SW 1271 (cell line): ENCODE results near the gene SNX25.
"Not testable (repeated sequence)": the region's sequence is repeated elsewhere in the genome, so short reads cannot be mapped to it uniquely, and the experiment has no call there.

Source experiments
- DNase-seq, 2 experiments: peaks; one replicate each; lab custom pipeline; 2025; lab: John Stamatoyannopoulos, UW

The SNX25 gene

DNA sequence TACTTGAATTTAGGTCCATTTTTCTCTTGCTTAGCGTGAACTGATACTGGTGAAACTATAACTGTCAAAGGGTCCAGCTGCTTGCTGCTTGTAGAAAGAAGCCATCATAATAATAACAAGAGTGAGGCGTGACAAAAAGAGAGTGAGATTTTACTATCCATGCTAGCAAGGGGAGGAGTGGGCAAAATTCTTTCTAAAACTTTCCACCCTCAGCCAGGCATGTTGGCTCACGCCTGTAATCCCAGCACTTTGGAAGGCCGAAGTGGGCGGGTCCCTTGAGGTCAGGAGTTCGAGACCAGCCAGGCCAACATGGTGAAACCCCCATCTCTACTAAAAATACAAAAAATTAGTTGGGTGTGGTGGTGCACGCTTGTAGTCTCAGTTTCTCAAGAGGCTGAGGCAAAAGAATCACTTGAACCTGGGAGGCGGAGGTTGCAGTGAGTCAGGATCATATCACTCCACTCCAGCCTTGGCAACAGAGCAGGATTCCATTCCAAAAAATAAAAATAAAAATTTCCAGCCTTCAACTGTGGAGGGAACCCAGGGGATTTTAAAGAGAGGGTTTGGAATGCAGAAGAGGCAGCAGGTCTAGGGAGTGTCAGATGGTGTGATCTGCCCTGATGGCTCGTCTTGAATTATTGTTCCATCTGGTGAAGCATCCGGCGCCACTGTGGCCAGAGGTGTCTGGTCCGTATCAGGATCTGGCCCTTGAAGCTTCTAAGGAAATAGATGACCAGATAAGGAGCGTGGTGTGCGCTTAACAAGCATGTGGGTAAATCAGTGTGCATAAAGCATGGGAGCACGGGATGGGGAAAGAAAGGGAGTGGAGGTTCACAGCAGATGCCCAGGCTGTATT, 134.6 kb downstream of the SNX25 start:
- DNase-seq = no peak

DNA sequence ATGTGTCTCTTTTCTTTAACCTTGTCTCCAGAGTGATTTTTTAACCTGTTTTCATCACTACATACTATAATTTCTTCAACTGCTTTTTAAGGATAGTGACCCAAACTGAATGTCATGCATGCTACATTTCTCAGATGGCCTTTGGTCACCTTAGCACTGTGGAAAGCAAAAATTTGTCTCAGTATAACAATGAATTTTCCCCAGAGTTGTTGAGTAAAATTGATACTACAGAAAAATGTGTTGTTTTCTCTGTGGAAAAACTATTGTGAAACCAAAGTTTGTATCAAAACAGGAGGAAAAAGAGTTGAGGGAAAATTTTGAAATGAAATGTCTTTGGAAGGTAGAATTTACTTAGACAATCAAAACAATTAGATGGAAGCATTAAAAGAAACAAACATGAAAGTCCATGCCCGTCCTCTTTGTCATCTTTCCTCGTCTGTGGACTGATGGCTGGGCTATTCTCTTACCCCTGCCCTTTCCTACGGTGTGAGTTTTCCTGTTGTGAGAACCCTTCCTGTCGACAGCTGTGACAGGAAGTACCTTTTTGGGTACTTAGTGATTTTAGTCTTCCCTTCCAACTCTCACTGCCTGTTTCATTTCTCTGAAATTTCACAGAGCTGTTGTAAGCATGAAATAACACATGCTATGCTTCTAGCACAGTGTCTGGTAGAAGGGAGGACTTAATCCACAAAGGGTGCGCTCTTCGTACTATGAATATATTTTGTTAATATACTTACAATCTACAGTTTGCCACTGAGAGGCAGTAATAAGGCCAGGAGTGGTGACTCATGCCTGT, 135.5 kb downstream of the SNX25 start:
- no peak for DNase-seq

DNA sequence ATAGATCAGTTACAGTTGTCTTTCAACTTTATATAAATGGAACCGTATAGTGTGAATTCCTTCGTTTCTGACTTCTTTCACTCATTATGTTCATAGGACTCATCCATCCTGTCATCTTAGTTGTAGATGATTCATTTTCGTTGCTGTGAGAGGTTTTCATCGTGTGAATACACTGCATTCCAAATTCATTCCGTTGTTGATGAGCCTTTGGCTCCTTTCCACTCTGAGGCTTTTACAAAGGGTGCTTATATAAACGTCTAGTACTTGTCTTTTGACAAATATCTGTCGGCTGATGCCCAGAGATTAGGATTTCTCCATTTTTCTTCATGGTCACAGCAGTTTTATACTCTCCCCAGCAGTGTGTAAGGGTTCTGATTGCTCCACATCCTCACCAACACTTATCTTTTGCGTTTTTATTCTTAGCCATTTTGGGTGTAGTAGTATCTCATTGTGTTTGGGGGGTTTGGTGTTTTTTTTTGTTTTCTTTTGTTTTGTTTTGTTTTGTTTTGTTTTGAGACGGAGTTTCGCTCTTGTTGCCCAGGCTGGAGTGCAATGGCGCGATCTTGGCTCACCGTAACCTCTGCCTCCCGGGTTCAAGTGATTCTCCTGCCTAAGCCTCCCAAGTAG, 137.7 kb downstream of the SNX25 start:
- no peak for DNase-seq

DNA sequence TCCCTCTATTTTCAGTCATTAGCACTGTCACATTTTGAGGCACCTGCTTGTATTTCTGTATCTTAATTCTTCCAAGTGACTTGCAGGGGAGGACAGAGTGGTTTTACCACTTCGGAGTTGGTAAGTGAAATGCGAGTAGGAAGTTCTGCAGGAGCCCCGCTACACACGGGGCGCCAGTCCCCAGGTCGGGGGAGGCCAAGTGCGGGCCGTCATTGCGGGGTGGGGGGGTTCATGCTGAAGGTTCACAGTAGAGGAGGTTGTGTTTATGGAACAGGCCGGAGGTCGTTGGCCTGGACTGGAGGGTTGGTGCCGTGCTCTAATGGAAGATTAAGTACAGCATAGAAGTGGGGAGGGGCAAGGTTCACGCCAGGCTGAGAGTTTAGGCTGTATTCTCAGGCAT, 142.3 kb downstream of the SNX25 start:
- DNase-seq = no peak

DNA sequence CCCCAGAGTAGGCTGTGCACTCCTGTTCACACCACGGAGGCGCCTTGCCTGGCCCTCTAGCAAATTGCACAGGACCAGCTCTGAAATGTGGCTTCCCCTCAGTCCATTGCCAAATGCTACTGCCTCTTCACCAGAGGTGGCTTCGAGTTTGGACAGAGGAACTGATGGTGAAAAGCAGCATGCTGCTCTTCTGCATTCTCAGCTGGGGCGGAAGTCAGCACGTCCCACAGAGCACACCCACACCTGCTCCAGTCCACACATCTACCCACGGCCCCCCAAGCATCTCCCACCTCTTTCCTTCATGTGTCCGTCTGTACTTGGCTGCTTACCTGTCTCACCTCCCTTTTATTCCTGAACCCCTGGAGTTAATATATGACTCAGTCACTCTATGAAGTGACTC, 142.8 kb downstream of the SNX25 start:
- DNase-seq = no peak

DNA sequence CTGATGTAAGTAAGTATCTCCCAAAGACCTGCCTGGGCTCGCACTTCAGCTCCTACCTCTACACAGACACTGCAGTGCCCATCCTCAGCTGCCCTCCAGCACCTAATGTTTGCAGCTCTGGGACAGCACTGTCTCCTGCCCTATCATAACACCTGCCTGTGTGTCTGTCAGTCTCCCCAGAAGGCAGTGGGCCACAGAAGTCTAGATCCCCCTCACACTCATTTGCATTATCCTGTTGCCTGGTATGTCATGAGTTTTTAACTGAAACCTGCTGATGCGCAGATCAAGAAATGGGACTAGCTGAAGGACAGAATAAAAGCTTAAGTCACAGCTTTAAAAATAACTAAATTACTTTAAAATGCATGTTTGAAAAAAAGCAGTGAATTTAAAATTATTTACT, 143.3 kb downstream of the SNX25 start:
- DNase-seq = no peak

DNA sequence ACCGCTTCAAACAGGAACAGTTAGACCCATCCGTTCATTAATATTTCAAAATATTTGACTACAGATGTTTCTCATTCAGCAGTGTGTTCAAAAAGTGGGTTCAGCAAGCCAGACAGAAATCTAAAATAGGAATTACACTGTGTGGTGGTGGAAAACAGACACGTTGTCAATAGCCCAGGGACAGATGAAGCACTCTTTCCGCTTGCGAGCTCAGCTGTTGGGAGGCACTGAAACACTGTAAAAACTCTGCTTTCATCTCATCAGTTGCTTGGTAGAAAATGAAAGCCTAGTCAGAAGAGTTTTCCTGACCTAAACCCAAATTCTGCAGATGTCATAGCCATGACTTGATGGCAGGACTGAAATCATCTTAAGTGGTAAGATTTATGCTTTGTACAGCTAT, 147.8 kb downstream of the SNX25 start:
- no peak for DNase-seq

DNA sequence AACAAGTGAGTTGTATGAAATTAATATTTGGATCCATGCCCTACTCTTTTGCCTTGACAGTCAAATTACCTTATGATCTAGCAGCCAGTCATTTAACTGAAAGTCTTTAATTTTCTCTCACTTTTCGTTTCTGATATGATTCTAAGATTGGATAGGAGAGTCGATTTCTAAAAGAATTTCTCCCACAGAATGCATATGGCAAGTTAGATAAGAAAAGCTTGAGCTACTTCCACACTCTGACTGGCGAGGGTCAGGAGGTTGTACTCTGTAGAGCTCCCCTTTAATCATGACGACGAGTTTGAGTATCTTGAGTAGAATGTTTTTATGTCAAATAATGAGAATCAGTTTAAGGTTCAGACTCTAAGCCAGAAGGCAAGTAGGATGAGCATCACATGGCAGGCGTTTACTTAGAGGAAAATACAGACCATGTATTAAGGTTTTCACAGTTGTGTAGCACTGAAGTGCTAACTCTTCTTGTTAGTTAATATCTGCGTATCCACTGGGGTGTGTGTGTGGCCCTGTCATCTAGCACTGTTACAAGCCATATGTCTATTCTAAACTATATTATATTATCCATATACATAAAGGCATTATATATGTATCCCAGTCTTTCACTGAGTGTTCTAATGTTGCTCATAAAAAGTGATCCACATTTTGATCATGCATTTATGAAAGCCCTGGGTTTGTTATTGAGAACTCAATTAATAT, 148.5 kb downstream of the SNX25 start:
- no peak for DNase-seq

DNA sequence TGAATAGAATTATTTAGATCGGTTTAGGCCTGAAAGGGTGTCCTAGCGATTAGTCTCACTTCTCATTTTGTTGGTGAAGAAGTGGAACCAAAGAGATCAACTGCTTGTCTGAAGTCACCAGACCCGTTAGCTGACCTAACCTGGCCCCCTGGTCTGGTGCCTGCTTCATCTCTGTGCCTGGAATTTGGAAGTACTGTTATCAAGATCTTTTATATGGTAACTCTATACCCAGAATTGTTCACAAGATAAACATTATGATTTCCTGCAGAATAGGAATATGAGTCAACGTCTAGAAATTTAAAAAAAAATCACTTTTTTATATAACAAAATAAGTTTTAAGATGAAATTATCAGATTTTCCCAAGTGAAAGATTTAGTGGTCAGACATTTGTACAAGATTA, 149.1 kb downstream of the SNX25 start:
- DNase-seq = no peak

DNA sequence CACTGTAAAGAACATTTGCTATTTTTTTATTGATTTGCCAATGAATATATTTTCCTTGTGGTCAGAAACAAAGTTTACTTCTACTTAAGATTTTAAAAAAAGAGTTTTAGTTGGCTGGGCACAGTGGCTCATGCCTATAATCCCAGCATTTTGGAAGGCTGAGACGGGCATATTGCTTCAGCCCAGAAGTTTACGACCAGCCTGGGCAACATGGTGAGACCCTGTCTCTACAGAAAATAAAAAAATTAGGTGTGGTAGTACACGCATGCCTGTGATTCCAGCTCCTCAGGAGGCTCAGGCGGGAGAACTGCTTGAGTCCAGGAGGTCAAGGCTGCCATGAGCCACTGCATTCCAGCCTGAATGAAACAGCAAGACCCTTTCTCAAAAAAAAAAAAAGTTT, 149.6 kb downstream of the SNX25 start:
- no peak for DNase-seq

DNA sequence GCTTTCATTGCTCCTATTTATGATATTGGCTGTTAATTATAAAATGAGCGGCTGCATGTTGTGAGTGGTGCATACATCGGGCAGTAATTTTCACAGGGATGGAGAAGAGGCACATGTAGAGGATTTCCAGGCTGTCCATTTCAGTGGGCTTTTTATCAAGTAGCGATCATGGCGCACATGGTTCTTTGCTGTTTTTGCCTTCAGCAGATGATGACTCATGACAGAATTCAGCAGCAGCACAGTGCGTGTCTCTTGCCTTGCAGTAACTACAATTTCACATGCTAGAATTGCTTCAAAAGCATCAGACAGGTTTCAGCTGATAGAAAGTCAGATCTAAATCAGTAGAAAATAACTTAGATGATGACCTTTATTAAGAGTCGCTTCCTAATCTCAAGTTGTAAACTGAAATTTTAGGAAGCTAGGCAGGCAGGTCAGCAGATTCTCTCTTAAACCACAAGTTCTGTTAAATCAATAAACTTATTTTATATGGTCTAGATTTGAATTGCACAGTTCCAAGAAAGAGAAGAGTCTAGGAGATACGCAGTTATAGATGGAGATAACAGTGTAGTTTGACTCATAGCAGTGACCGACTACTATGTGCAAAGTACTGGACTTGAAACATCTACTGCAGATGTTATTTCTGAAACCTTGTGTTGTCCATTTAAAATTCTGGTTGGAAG, 150.5 kb downstream of the SNX25 start:
- DNase-seq = no peak

DNA sequence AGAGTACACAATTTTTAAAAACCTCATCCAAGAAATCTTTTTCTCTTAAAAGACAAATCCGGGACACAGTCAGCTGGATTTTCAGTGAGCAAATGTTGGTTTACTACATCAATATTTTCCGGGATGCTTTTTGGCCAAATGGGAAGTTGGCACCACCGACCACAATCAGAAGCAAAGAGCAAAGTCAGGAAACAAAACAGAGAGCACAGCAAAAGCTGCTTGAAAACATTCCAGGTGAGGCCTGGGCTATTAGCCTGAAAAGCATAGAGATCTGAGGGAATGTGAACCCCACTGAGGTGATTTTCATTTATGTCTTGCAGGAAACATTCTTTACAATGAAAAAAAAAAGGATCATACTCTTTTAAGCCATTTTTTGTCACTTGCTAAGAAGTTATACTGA, 152.5 kb downstream of the SNX25 start:
- DNase-seq = no peak

DNA sequence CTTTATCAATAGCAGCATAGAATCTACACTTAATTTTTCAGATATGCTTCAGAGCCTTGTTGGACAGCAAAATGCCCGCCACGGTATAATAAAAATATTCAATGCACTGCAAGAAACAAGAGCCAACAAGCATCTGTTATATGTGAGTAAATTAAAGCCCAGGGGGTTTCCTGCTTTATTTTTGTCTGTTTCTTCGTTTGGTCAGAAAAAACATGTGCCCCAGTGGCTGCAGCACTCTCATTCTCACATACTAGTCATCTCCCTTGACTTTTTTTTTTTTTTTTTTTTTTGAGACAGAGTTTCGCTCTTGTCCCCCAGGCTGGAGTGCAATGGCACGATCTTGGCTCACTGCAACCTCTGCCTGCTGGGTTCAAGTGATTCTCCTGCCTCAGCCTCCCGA, 153.2 kb downstream of the SNX25 start:
- not testable (repeated sequence) for DNase-seq

DNA sequence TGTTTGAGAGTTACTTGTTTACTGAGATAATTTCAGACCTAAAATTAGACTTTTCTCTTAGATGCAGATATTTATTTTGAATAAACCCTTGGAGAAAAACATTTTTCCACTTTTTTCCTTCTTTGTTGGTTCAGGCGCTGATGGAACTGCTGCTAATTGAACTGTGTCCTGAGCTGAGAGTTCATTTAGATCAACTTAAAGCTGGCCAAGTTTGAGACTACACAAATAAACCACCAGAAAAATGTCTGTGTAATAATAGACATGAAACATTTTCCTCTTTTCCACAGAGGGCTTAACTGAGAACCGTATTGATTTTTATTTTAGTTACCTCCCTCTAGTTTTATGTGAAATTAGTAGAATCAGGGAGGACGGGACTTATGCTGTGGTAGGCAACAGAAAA, 153.9 kb downstream of the SNX25 start:
- DNase-seq = no peak

DNA sequence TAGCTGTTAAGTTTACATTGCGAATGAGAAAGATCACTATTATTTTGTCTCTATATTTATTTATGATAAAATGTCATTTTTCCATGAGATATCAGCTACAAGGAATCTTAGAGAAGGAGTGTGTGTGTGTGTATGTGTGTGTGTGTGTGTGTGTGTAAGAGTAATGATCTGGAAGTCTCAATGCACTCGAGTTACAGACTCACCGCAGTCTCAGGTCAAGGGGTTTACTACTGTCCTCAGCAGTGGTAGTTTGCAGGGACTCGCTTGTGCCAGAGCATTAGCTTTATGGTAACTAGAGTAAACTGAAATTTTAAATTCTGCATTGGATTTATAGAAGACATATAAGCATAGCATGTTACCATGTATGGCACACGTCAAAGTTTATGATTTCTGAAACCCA, 155.5 kb downstream of the SNX25 start:
- DNase-seq = no peak

DNA sequence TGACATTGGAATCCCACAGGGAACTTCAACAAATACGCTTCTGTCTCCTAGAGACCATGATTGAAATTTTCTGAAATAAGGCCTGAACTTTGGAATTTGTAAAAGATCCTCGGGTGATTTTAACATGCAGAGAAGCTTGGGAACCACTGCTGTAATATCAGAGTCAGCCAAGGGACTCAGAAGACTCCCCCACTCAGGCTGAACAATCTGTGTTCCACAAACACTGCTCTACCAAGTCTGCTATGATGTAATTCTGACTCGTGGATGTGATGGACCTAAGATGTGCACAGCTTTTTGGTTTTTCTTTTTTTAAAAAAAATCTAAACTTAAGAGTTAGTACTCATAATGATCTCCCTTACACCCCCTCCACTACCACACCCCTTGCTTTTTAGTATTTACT, 160.3 kb downstream of the SNX25 start:
- DNase-seq = no peak

DNA sequence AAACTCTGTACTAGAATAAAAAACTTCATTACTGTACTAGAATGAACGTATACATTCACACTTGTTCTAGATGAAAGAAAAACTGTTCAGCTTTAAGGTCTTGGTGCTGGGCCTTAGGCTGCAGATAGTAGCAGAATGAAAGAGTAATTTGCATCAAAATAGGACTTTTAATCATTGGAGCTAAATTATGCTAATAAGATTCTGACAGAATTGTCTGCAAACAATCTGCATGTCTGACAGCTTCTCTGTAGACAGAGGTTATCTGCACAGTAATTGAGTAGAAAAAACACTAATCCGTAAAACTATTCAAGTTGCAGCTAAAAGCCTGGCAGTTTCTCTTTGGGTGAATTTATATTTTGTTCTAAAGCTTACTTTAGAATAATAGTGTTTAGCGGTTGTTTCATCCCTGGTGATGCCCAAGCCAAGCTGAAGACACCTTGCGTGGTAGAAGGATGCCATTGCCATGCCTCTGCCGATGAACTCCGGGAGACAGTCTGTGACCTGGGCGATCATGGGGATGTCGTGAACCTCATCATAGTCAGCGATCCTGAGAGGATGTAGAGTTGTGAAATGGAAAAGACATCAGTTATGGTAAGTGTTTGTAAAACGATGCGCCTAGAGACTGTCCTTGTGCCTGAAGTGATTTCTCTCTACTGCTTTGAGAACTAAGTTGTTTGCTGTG, 161.0 kb downstream of the SNX25 start:
- no peak for DNase-seq

DNA sequence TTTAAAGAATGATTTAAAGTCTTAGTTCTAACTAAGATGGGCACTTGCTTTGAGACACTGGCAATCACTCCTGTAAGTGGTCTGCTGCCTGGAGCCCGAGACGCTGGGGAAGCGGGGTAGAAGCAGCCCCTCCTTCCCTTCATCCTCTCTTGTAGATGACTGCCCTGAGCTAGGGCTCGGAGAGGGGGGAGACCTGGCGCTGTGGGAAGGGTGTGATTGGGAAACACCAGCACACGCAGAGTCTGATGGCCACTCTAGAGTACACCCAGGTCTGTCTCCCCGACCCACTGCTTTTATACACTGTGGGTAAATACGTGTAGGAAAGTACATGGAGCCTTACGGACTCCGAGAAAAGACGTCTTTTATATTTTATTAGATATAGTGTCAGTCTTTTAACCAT, 162.3 kb downstream of the SNX25 start:
- no peak for DNase-seq

DNA sequence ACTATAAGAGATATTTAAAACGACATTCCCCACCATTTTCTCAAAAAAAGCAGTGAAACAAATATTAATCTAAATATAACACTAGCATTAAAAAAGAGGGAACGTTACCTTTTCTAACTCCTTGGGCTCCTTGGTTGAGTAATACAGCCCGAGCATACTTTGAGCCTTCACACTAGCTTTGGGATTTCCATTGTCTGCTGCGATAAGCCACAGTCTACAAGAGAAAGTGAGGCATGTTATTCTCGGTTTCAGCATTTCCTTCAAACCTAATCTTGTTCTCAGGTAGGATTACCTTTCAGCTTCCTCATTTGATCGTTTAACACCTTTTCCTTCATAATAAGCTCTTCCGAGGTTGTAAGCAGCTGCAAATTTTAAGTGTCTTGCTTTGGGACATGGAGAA, 164.6 kb downstream of the SNX25 start:
- no peak for DNase-seq

DNA sequence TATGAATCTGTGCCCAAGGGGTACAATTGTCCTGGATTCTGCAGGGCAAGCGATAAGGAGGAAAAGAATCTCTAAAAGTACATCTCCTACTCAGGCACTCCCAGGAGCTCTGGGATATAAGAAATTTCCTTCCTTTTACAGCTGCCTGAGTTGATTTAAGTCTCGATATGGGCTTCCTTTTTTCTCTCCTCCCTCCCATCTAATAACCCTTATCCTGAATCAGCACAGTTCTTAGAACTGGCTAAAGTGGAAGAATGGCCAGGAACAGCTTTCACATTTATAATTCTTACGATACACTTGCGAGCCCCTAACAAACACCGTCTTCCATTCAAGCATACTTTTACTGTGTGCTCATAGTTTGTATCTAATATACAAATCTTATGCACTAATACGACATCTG, 165.2 kb downstream of the SNX25 start:
- DNase-seq = no peak

DNA sequence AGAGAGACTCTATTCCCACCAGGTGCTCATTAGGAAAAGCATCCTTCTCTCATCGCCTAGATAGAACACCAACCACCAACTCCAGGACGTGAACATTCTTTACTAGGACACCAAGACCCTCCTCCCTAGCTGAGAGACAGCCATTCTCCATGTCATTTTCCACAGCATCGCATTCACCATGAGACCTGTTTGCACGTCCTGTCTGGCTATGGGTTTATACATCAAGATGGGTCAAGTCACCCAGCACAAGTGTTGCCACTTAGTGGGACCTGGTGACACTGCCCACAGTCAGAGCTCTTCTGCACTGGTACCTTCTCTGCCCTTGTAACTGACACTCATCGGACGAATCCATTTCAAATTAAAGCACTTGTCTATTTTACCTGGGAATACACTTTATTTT, 168.9 kb downstream of the SNX25 start:
- no peak for DNase-seq
